ENCODE results near the gene BCAR1. TPM values are rescaled to one million over a fixed set of nuclear protein-coding genes. Genes with fewer than 3 reads are reported as not detected.
A peak's percentile ranks its signal among the peaks of the same experiment; 100 is the strongest.

Gene BCAR1
- total and polyA plus RNA-seq, 2 of the 13 experiments (the other 11 are each of a cell fraction or from before 2014, with no cell fraction given): 48.1 to 51.7 TPM

- no peak for TF ChIP-seq AGO2 (optimal IDR thresholded peaks at IDR 0.05; ENCODE audit: low read depth, low read length)
- TF ChIP-seq ZNF296 (CRISPR knock-in tag; conservative IDR thresholded peaks at IDR 0.05): 0 out of 2 replicates have a peak, but pooled peaks have one; percentile 46
- peak; percentile 56; the same call in 1 of the 2 replicates for TF ChIP-seq ZNF619 (CRISPR knock-in tag; IDR thresholded peaks at IDR 0.05)
- no peak for TF ChIP-seq CHD4 (IDR thresholded peaks at IDR 0.05; ENCODE audit: borderline replicate concordance, low read length)
- peak; percentile 17; the same call in 1 of the 2 replicates for TF ChIP-seq TBX2 (CRISPR knock-in tag; IDR thresholded peaks at IDR 0.05; ENCODE audit: borderline replicate concordance)
- TF ChIP-seq, protein P1, sequence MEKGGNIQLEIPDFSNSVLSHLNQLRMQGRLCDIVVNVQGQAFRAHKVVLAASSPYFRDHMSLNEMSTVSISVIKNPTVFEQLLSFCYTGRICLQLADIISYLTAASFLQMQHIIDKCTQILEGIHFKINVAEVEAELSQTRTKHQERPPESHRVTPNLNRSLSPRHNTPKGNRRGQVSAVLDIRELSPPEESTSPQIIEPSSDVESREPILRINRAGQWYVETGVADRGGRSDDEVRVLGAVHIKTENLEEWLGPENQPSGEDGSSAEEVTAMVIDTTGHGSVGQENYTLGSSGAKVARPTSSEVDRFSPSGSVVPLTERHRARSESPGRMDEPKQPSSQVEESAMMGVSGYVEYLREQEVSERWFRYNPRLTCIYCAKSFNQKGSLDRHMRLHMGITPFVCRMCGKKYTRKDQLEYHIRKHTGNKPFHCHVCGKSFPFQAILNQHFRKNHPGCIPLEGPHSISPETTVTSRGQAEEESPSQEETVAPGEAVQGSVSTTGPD (CRISPR knock-in tag; IDR thresholded peaks at IDR 0.05): no peak
- no peak for TF ChIP-seq ZUFSP (CRISPR knock-in tag; IDR thresholded peaks at IDR 0.05; ENCODE audit: borderline replicate concordance)
- peak; percentile 55; the same call in 1 of the 2 replicates for TF ChIP-seq ZNF790 (CRISPR knock-in tag; IDR thresholded peaks at IDR 0.05; ENCODE audit: borderline replicate concordance)
- 0 out of 2 replicates have a peak, but pooled peaks have one; percentile 19 for TF ChIP-seq ESRRA (CRISPR knock-in tag; IDR thresholded peaks at IDR 0.05; ENCODE audit: low read depth)
- no peak for TF ChIP-seq ZNF841 (CRISPR knock-in tag; IDR thresholded peaks at IDR 0.05; ENCODE audit: borderline replicate concordance)
- TF ChIP-seq WIZ (CRISPR knock-in tag; IDR thresholded peaks at IDR 0.05): no peak
- TF ChIP-seq SOX6 (IDR thresholded peaks at IDR 0.05): no peak
- TF ChIP-seq SOX6 (CRISPR knock-in tag; IDR thresholded peaks at IDR 0.05): no peak
- peak; percentile 26 for TF ChIP-seq ZNF772 (CRISPR knock-in tag; IDR thresholded peaks at IDR 0.05)
- TF ChIP-seq ELF1 (CRISPR knock-in tag; IDR thresholded peaks at IDR 0.05): peak; percentile 37; the same call in 1 of the 2 replicates
- TF ChIP-seq ZNF709 (CRISPR knock-in tag; IDR thresholded peaks at IDR 0.05): no peak
- TF ChIP-seq SNAI1 (CRISPR knock-in tag; IDR thresholded peaks at IDR 0.05; ENCODE audit: borderline replicate concordance): no peak
- TF ChIP-seq ZSCAN25 (CRISPR knock-in tag; IDR thresholded peaks at IDR 0.05): no peak
- peak; percentile 10; the same call in 1 of the 2 replicates for TF ChIP-seq ZBTB26 (CRISPR knock-in tag; IDR thresholded peaks at IDR 0.05; ENCODE audit: borderline replicate concordance)
- 0 out of 2 replicates have a peak, but pooled peaks have one; percentile 31 for TF ChIP-seq KMT2A (CRISPR knock-in tag; IDR thresholded peaks at IDR 0.05)
- TF ChIP-seq, protein P2, sequence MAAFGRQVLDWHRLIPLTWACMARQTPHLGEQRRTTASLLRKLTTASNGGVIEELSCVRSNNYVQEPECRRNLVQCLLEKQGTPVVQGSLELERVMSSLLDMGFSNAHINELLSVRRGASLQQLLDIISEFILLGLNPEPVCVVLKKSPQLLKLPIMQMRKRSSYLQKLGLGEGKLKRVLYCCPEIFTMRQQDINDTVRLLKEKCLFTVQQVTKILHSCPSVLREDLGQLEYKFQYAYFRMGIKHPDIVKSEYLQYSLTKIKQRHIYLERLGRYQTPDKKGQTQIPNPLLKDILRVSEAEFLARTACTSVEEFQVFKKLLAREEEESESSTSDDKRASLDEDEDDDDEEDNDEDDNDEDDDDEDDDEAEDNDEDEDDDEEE (CRISPR knock-in tag; IDR thresholded peaks at IDR 0.05): 0 out of 2 replicates have a peak, but pooled peaks have one; percentile 5
- no peak for TF ChIP-seq ZNF230 (CRISPR knock-in tag; IDR thresholded peaks at IDR 0.05)
- 0 out of 2 replicates have a peak, but pooled peaks have one; percentile 10 for TF ChIP-seq GMEB1 (CRISPR knock-in tag; IDR thresholded peaks at IDR 0.05; ENCODE audit: borderline replicate concordance)
- no peak for TF ChIP-seq ZNF124 (CRISPR knock-in tag; IDR thresholded peaks at IDR 0.05)
These were observed 7.1 kb downstream of the BCAR1 start (continued) for GRCh38 chr16:75244225-75244809.

Data from HepG2 (cell line).